ENCODE data around the gene NUP93. TPM values are rescaled to one million over a fixed set of nuclear protein-coding genes. Genes with fewer than 3 reads are reported as not detected.

Gene NUP93
- total RNA-seq, 1 donor from 2014 or later = 50.0 TPM

GRCh38 chr16:56872863-56873391 lies 143.0 kb downstream of the NUP93 start:
- no peak overlapping the region for H3K27ac Mint-ChIP-seq (ENCODE audit: unreplicated experiment)
- no peak for TF ChIP-seq CTCF (IDR thresholded peaks at IDR 0.05)
- no peaks in the 10 kb centered on the region for H3K36me3 Mint-ChIP-seq (ENCODE audit: low read depth)
- H3K4me1 Mint-ChIP-seq (ENCODE audit: low read depth) = peaks cover 8% of the 10 kb centered on the region
- H3K9me3 Mint-ChIP-seq (ENCODE audit: low read depth) = no peaks in the 10 kb centered on the region
- no peak for DNase-seq (ENCODE audit: low spot score)
- H3K4me3 Mint-ChIP-seq (ENCODE audit: unreplicated experiment) = no peak overlapping the region
- H3K27me3 Mint-ChIP-seq (ENCODE audit: low read depth) = no peaks in the 10 kb centered on the region

GRCh38 chr16:56874800-56875199 lies 144.9 kb downstream of the NUP93 start:
- TF ChIP-seq CTCF (IDR thresholded peaks at IDR 0.05) = no peak
- Mint-ChIP-seq H3K27me3 (ENCODE audit: low read depth) (no peaks in the 10 kb centered on the region), H3K4me1 (ENCODE audit: low read depth) (peaks cover 8% of the 10 kb centered on the region), H3K27ac (ENCODE audit: unreplicated experiment) (no peak overlapping the region), H3K4me3 (ENCODE audit: unreplicated experiment) (no peak overlapping the region), H3K9me3 (ENCODE audit: low read depth) (no peaks in the 10 kb centered on the region), H3K36me3 (ENCODE audit: low read depth) (no peaks in the 10 kb centered on the region)
- no peak for DNase-seq (ENCODE audit: low spot score)

GRCh38 chr16:56876048-56876447 lies 146.1 kb downstream of the NUP93 start:
- Mint-ChIP-seq H3K36me3 (ENCODE audit: low read depth) (no peaks in the 10 kb centered on the region), H3K27me3 (ENCODE audit: low read depth) (no peaks in the 10 kb centered on the region), H3K4me3 (ENCODE audit: unreplicated experiment) (no peak overlapping the region), H3K27ac (ENCODE audit: unreplicated experiment) (no peak overlapping the region), H3K9me3 (ENCODE audit: low read depth) (no peaks in the 10 kb centered on the region), H3K4me1 (ENCODE audit: low read depth) (peaks cover 7% of the 10 kb centered on the region)
- TF ChIP-seq CTCF (IDR thresholded peaks at IDR 0.05) = no peak
- DNase-seq (ENCODE audit: low spot score) = no peak

- TF ChIP-seq CTCF (IDR thresholded peaks at IDR 0.05) = no peak
- DNase-seq (ENCODE audit: low spot score) = no peak
- Mint-ChIP-seq H3K4me1 (ENCODE audit: low read depth) (peaks cover 4% of the 10 kb centered on the region), H3K9me3 (ENCODE audit: low read depth) (no peaks in the 10 kb centered on the region), H3K4me3 (ENCODE audit: unreplicated experiment) (no peak overlapping the region), H3K27ac (ENCODE audit: unreplicated experiment) (no peak overlapping the region), H3K36me3 (ENCODE audit: low read depth) (no peaks in the 10 kb centered on the region), H3K27me3 (ENCODE audit: low read depth) (no peaks in the 10 kb centered on the region)
Observed at GRCh38 chr16:56877486-56878182, 147.7 kb downstream of the NUP93 start.

- no peak for DNase-seq (ENCODE audit: low spot score)
- Mint-ChIP-seq H3K27ac (ENCODE audit: unreplicated experiment) (no peak overlapping the region), H3K4me3 (ENCODE audit: unreplicated experiment) (no peak overlapping the region), H3K4me1 (ENCODE audit: low read depth) (peaks cover 4% of the 10 kb centered on the region), H3K36me3 (ENCODE audit: low read depth) (no peaks in the 10 kb centered on the region), H3K9me3 (ENCODE audit: low read depth) (no peaks in the 10 kb centered on the region), H3K27me3 (ENCODE audit: low read depth) (no peaks in the 10 kb centered on the region)
- TF ChIP-seq CTCF (IDR thresholded peaks at IDR 0.05) = no peak
Observed at GRCh38 chr16:56878282-56878854, 148.4 kb downstream of the NUP93 start.
